ENCODE results near the gene PODXL.

PODXL gene

GRCh38 chr7:131537571-131537978 is 18.9 kb downstream of the PODXL start:
- no peak overlapping the region for H3K27ac ChIP-seq
- H3K4me1 ChIP-seq: peaks cover 0 to 14% (median 3%) of the 10 kb centered on the region in 4 donors
- intact Hi-C loops (cut with DNase I; ENCODE audit: low total_unique reads): no loop called here
- no peak for TF ChIP-seq CTCF (IDR thresholded peaks at IDR 0.05)
- no peaks in the 10 kb centered on the region for H3K9me3 ChIP-seq
- no peaks in the 10 kb centered on the region for H3K27me3 ChIP-seq
- no peaks in the 10 kb centered on the region for H3K36me3 ChIP-seq
- no peak for DNase-seq
- no peak overlapping the region for H3K4me3 ChIP-seq

GRCh38 chr7:131536361-131536849 is 20.0 kb downstream of the PODXL start:
- intact Hi-C loops (cut with DNase I; ENCODE audit: low total_unique reads): no loop called here
- no peak for DNase-seq

GRCh38 chr7:131533566-131534561 is 22.6 kb downstream of the PODXL start:
- no peak for TF ChIP-seq CTCF (IDR thresholded peaks at IDR 0.05)
- intact Hi-C loops (cut with DNase I; ENCODE audit: low total_unique reads): no loop called here

More at GRCh38 chr7:131536361-131536849, 20.0 kb downstream of the PODXL start:
- H3K4me1 ChIP-seq: peaks cover 0 to 14% (median 3%) of the 10 kb centered on the region in 4 donors
- no peak for TF ChIP-seq CTCF (IDR thresholded peaks at IDR 0.05)
- no peaks in the 10 kb centered on the region for H3K36me3 ChIP-seq
- no peaks in the 10 kb centered on the region for H3K9me3 ChIP-seq
- no peak overlapping the region for H3K4me3 ChIP-seq
- H3K27ac ChIP-seq: no peak overlapping the region
- no peaks in the 10 kb centered on the region for H3K27me3 ChIP-seq

GRCh38 chr7:131533151-131533559 is 23.3 kb downstream of the PODXL start:
- no peak for TF ChIP-seq CTCF (IDR thresholded peaks at IDR 0.05)
- peaks cover 0 to 3% (median 0%) of the 10 kb centered on the region in 4 donors for H3K4me1 ChIP-seq
- no peaks in the 10 kb centered on the region for H3K9me3 ChIP-seq
- no peaks in the 10 kb centered on the region for H3K36me3 ChIP-seq
- intact Hi-C loops (cut with DNase I; ENCODE audit: low total_unique reads): no loop called here
- no peak overlapping the region for H3K27ac ChIP-seq
- DNase-seq: no peak
- no peak overlapping the region for H3K4me3 ChIP-seq
- no peaks in the 10 kb centered on the region for H3K27me3 ChIP-seq

More at GRCh38 chr7:131533566-131534561, 22.6 kb downstream of the PODXL start:
- Histone ChIP-seq H3K4me1 (peaks cover 0 to 7% (median 2%) of the 10 kb centered on the region in 4 donors), H3K4me3 (no peak overlapping the region), H3K27me3 (no peaks in the 10 kb centered on the region), H3K36me3 (no peaks in the 10 kb centered on the region), H3K9me3 (no peaks in the 10 kb centered on the region), H3K27ac (no peak overlapping the region)
- no peak for DNase-seq

- H3K4me1 ChIP-seq: no peaks in the 10 kb centered on the region
- H3K9me3 ChIP-seq: no peaks in the 10 kb centered on the region
- intact Hi-C loops (cut with DNase I; ENCODE audit: low total_unique reads): no loop called here
- H3K27ac ChIP-seq: no peak overlapping the region
- no peaks in the 10 kb centered on the region for H3K36me3 ChIP-seq
- no peak for TF ChIP-seq CTCF (IDR thresholded peaks at IDR 0.05)
- DNase-seq: no peak
- H3K27me3 ChIP-seq: no peaks in the 10 kb centered on the region
- H3K4me3 ChIP-seq: no peak overlapping the region
Measured at GRCh38 chr7:131532570-131533091, 23.8 kb downstream of the PODXL start.

Data from tibial artery (tissue), 4 donors.